GM21786 (cell line): ENCODE measurements around the gene SNCAIP.
"Not testable (repeated sequence)": the region's sequence is repeated elsewhere in the genome, so short reads cannot be mapped to it uniquely, and the experiment has no call there.

Experiments used
- ATAC-seq: cut with Tn5 transposase; IDR thresholded peaks from one replicate; pipeline ENCODE4 v1.9.1; 2021; ENCODE audit not compliant: unreplicated experiment

The SNCAIP gene

GRCh38 chr5:122356855-122357254, 44.8 kb downstream of the SNCAIP start:
- ATAC-seq = no peak

- ATAC-seq = no peak
These were observed 46.4 kb downstream of the SNCAIP start for GRCh38 chr5:122358372-122358979.

GRCh38 chr5:122362361-122362760, 50.3 kb downstream of the SNCAIP start:
- no peak for ATAC-seq

- ATAC-seq = no peak
These were observed 51.6 kb downstream of the SNCAIP start for GRCh38 chr5:122363623-122364022.

GRCh38 chr5:122366501-122366900, 54.5 kb downstream of the SNCAIP start:
- peak; percentile 41 for ATAC-seq

- ATAC-seq = no peak
These were observed 55.4 kb downstream of the SNCAIP start for GRCh38 chr5:122367456-122367855.

- no peak for ATAC-seq
These were observed 56.6 kb downstream of the SNCAIP start for GRCh38 chr5:122368510-122369251.

GRCh38 chr5:122369253-122369815, 57.3 kb downstream of the SNCAIP start:
- ATAC-seq = no peak

GRCh38 chr5:122371511-122372151, 59.6 kb downstream of the SNCAIP start:
- ATAC-seq = no peak

- ATAC-seq = no peak
These were observed 62.1 kb downstream of the SNCAIP start for GRCh38 chr5:122374110-122374509.

- no peak for ATAC-seq
These were observed 63.8 kb downstream of the SNCAIP start for GRCh38 chr5:122375801-122376200.

- ATAC-seq = no peak
These were observed 64.2 kb downstream of the SNCAIP start for GRCh38 chr5:122376250-122376649.

- no peak for ATAC-seq
These were observed 65.0 kb downstream of the SNCAIP start for GRCh38 chr5:122377026-122377425.

GRCh38 chr5:122382938-122383337, 70.9 kb downstream of the SNCAIP start:
- ATAC-seq = not testable (repeated sequence)

- no peak for ATAC-seq
These were observed 72.8 kb downstream of the SNCAIP start for GRCh38 chr5:122384739-122385235.

GRCh38 chr5:122385286-122385685, 73.2 kb downstream of the SNCAIP start:
- ATAC-seq = no peak

- ATAC-seq = no peak
These were observed 73.8 kb downstream of the SNCAIP start for GRCh38 chr5:122385808-122386207.

- ATAC-seq = no peak
These were observed 78.1 kb downstream of the SNCAIP start for GRCh38 chr5:122390154-122390553.

- no peak for ATAC-seq
These were observed 78.7 kb downstream of the SNCAIP start for GRCh38 chr5:122390694-122391093.

GRCh38 chr5:122391621-122392020, 79.6 kb downstream of the SNCAIP start:
- no peak for ATAC-seq

GRCh38 chr5:122392224-122392623, 80.2 kb downstream of the SNCAIP start:
- no peak for ATAC-seq

- ATAC-seq = no peak
These were observed 80.8 kb downstream of the SNCAIP start for GRCh38 chr5:122392824-122393223.
